WTC11 (cell line): Measurements from ENCODE around the gene ADNP2. TPM values are rescaled to one million over a fixed set of nuclear protein-coding genes. Genes with fewer than 3 reads are reported as not detected.

Experiments
- ATAC-seq: fragments of 200-7000 bp; cut with Tn5 transposase; 2 replicates; pipeline ENCODE4 v1.10.0; 2021; ENCODE audit warnings: mild to moderate bottlenecking, moderate library complexity
- CTCF ChIA-PET: fragments of 300-600 bp; sonication (Branson Sonifier 250); formaldehyde crosslinking; loops from one replicate; lab custom pipeline; 2021; ENCODE audit warnings: antibody characterized with exemption; lab: Charles Lee
- POLR2A ChIA-PET: fragments of 350-600 bp; sonication (Branson Sonifier 250); formaldehyde crosslinking; loops from one replicate; lab custom pipeline; 2021; ENCODE audit warnings: antibody characterized with exemption; lab: Charles Lee
- DNase-seq: peaks from one replicate; pipeline ENCODE4 v3.0.0; 2021; ENCODE audit warnings: low spot score
- H3K27ac Mint-ChIP-seq: 2 replicates; pipeline ENCODE4 v1.8.0; 2021; ENCODE audit warnings: mixed read lengths
- H3K27me3 Mint-ChIP-seq: 2 replicates; pipeline ENCODE4 v1.8.0; 2021; ENCODE audit warnings: low read depth, mild to moderate bottlenecking, moderate library complexity, mixed read lengths
- H3K36me3 Mint-ChIP-seq: 2 replicates; pipeline ENCODE4 v1.8.0; 2021; ENCODE audit warnings: mixed read lengths
- H3K4me1 Mint-ChIP-seq: 2 replicates; pipeline ENCODE4 v1.8.0; 2022; ENCODE audit warnings: mixed read lengths
- H3K4me3 Mint-ChIP-seq: 2 replicates; pipeline ENCODE4 v1.8.0; 2021; ENCODE audit warnings: mild to moderate bottlenecking, moderate library complexity, mixed read lengths
- H3K9me3 Mint-ChIP-seq: 2 replicates; pipeline ENCODE4 v1.8.0; 2021; ENCODE audit warnings: mixed read lengths
- CREB1 ChIP-seq: sonication (generic); formaldehyde crosslinking; IDR thresholded peaks from 2 replicates; pipeline ENCODE4 v1.8.0; 2023; ENCODE audit warnings: mild to moderate bottlenecking, missing genetic modification reagents
- E2F5 ChIP-seq: sonication (generic); formaldehyde crosslinking; IDR thresholded peaks from 2 replicates; pipeline ENCODE4 v1.8.1; 2022; ENCODE audit warnings: mild to moderate bottlenecking, moderate library complexity, missing genetic modification reagents
- GTF2I ChIP-seq: fragments of 250-450 bp; sonication (Bioruptor Pico); conservative IDR thresholded peaks from 2 replicates; pipeline ENCODE4 v1.4.0; 2021; ENCODE audit warnings: mild to moderate bottlenecking
- HMGA2 ChIP-seq: fragments of 250-450 bp; sonication (Bioruptor Pico); IDR thresholded peaks from 2 replicates; pipeline ENCODE4 v1.4.0; 2021; ENCODE audit warnings: mild to moderate bottlenecking, moderate library complexity
- IRF2 ChIP-seq: sonication (generic); formaldehyde crosslinking; IDR thresholded peaks from 2 replicates; pipeline ENCODE4 v1.8.0; 2022; ENCODE audit warnings: low read depth, missing genetic modification reagents, borderline replicate concordance
- NFATC4 ChIP-seq: fragments of 250-450 bp; sonication (Bioruptor Pico); IDR thresholded peaks from 2 replicates; pipeline ENCODE4 v1.9.0; 2021; ENCODE audit warnings: mild to moderate bottlenecking
- NFE2L1 ChIP-seq: sonication (generic); formaldehyde crosslinking; IDR thresholded peaks from 2 replicates; pipeline ENCODE4 v1.8.1; 2023; ENCODE audit warnings: missing genetic modification reagents
- PRRX2 ChIP-seq: fragments of 250-450 bp; sonication (Bioruptor Pico); IDR thresholded peaks from 2 replicates; pipeline ENCODE4 v1.8.0; 2021; ENCODE audit warnings: mild to moderate bottlenecking
- RELA ChIP-seq: sonication (generic); formaldehyde crosslinking; IDR thresholded peaks from 2 replicates; pipeline ENCODE4 v1.8.1; 2022; ENCODE audit warnings: missing genetic modification reagents, mild to moderate bottlenecking, borderline replicate concordance
- SMAD3 ChIP-seq: sonication (generic); formaldehyde crosslinking; IDR thresholded peaks from 2 replicates; pipeline ENCODE4 v1.8.0; 2022; ENCODE audit warnings: missing genetic modification reagents, mild to moderate bottlenecking, borderline replicate concordance
- SOX15 ChIP-seq: fragments of 250-450 bp; sonication (Bioruptor Pico); IDR thresholded peaks from 2 replicates; pipeline ENCODE4 v1.9.0; 2021; ENCODE audit warnings: mild to moderate bottlenecking
- ZNF416 ChIP-seq: fragments of 250-450 bp; sonication (Bioruptor Pico); IDR thresholded peaks from 2 replicates; pipeline ENCODE4 v1.9.0; 2021; ENCODE audit warnings: mild to moderate bottlenecking, inconsistent platforms
- total RNA-seq: library from RNA; stranded (reverse); gene quantifications from 3 replicates; pipeline ENCODE4 v1.2.3, GENCODE V29; 2021
- TF ChIP-seq, protein P1 (sequence below): sonication (generic); formaldehyde crosslinking; IDR thresholded peaks from 2 replicates; pipeline ENCODE4 v1.8.1; 2023; ENCODE audit warnings: mild to moderate bottlenecking, missing genetic modification reagents, moderate library complexity
- TF ChIP-seq, protein P2 (sequence below): fragments of 250-450 bp; sonication (Bioruptor Pico); IDR thresholded peaks from 2 replicates; pipeline ENCODE4 v1.9.0; 2021; ENCODE audit warnings: mild to moderate bottlenecking

Gene ADNP2
- total RNA-seq, 1 experiment from 2014 or later = 56.0 TPM

GRCh38 chr18:80189531-80189865 lies 80.4 kb downstream of the ADNP2 start:
- Mint-ChIP-seq H3K4me3 (no peak overlapping the region), H3K27ac (no peak overlapping the region), H3K36me3 (0 out of 2 replicates have a peak, but pooled peaks cover 3% of the 10 kb centered on the region), H3K9me3 (peaks cover 12% of the 10 kb centered on the region), H3K27me3 (no peaks in the 10 kb centered on the region), H3K4me1 (no peaks in the 10 kb centered on the region)
- POLR2A ChIA-PET = no interaction called here
- ATAC-seq (no peak), DNase-seq (no peak)
- no peak for TF ChIP-seq SOX15 (CRISPR knock-in tag)
- TF ChIP-seq GTF2I = no peak
- no peak for TF ChIP-seq SMAD3
- TF ChIP-seq CREB1 = no peak
- TF ChIP-seq PRRX2 (CRISPR knock-in tag) = no peak
- TF ChIP-seq, protein P1, sequence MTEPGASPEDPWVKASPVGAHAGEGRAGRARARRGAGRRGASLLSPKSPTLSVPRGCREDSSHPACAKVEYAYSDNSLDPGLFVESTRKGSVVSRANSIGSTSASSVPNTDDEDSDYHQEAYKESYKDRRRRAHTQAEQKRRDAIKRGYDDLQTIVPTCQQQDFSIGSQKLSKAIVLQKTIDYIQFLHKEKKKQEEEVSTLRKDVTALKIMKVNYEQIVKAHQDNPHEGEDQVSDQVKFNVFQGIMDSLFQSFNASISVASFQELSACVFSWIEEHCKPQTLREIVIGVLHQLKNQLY (CRISPR knock-in tag) = no peak
- TF ChIP-seq IRF2 (CRISPR knock-in tag) = no peak
- no peak for TF ChIP-seq NFATC4 (CRISPR knock-in tag)
- TF ChIP-seq NFE2L1 (CRISPR knock-in tag) = no peak
- TF ChIP-seq ZNF416 = no peak
- TF ChIP-seq E2F5 (CRISPR knock-in tag) = no peak
- TF ChIP-seq HMGA2 (CRISPR knock-in tag) = no peak
- TF ChIP-seq, protein P2, sequence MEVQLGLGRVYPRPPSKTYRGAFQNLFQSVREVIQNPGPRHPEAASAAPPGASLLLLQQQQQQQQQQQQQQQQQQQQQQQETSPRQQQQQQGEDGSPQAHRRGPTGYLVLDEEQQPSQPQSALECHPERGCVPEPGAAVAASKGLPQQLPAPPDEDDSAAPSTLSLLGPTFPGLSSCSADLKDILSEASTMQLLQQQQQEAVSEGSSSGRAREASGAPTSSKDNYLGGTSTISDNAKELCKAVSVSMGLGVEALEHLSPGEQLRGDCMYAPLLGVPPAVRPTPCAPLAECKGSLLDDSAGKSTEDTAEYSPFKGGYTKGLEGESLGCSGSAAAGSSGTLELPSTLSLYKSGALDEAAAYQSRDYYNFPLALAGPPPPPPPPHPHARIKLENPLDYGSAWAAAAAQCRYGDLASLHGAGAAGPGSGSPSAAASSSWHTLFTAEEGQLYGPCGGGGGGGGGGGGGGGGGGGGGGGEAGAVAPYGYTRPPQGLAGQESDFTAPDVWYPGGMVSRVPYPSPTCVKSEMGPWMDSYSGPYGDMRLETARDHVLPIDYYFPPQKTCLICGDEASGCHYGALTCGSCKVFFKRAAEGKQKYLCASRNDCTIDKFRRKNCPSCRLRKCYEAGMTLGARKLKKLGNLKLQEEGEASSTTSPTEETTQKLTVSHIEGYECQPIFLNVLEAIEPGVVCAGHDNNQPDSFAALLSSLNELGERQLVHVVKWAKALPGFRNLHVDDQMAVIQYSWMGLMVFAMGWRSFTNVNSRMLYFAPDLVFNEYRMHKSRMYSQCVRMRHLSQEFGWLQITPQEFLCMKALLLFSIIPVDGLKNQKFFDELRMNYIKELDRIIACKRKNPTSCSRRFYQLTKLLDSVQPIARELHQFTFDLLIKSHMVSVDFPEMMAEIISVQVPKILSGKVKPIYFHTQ (CRISPR knock-in tag) = no peak
- TF ChIP-seq RELA (CRISPR knock-in tag) = no peak
- CTCF ChIA-PET = interaction anchor here (4.2 kb wide), 1 partner anchor 11 kb away, joined by 20 read pairs; no protein-coding TSS in a partner anchor

Other genes with a start within 250 kb of the ADNP2 start
- gene SLC66A2, start 157.6 kb upstream of the ADNP2 start, total RNA-seq = 15.1 to 20.9 TPM (median 18.6 TPM) in 3 replicates
- gene HSBP1L1, start 144.6 kb upstream of the ADNP2 start, total RNA-seq = 1.4 to 1.7 TPM (median 1.6 TPM) in 3 replicates
- gene TXNL4A, start 120.7 kb upstream of the ADNP2 start, total RNA-seq = 144 to 157 TPM (median 148 TPM) in 3 replicates
- gene RBFA, start 74.8 kb upstream of the ADNP2 start, total RNA-seq = 32.1 to 37.1 TPM (median 33.2 TPM) in 3 replicates
- 13.0 to 14.4 TPM (median 13.6 TPM) in 3 replicates for gene PARD6G, start 138.3 kb downstream of the ADNP2 start, total RNA-seq